HepG2 (cell line): ENCODE results near the gene JPH4. TPM values are rescaled to one million over a fixed set of nuclear protein-coding genes. Genes with fewer than 3 reads are reported as not detected.
A peak's percentile ranks its signal among the peaks of the same experiment; 100 is the strongest.

Experiments
- ARNTL ChIP-seq: sonication (generic); formaldehyde crosslinking; IDR thresholded peaks from 2 replicates; pipeline ENCODE4 v1.4.0; 2020; ENCODE audit warnings: mild to moderate bottlenecking, missing genetic modification reagents
- CHD2 ChIP-seq: IDR thresholded peaks from 2 replicates; pipeline ENCODE4 v1.6.1; 2011; ENCODE audit warnings: low read depth, low read length, improper control_type of control experiment
- DNMT1 ChIP-seq: sonication (generic); formaldehyde crosslinking; IDR thresholded peaks from 2 replicates; pipeline ENCODE4 v1.5.1; 2020; ENCODE audit warnings: mild to moderate bottlenecking, missing genetic modification reagents
- ELF3 ChIP-seq: IDR thresholded peaks from 2 replicates; pipeline ENCODE4 v1.6.1; 2016; ENCODE audit warnings: missing genetic modification reagents, missing compliant biosample characterization
- FOXK1 ChIP-seq: sonication (generic); formaldehyde crosslinking; IDR thresholded peaks from 2 replicates; pipeline ENCODE4 v1.4.0; 2020; ENCODE audit warnings: low read depth, missing genetic modification reagents, borderline replicate concordance
- KDM3A ChIP-seq: IDR thresholded peaks from 2 replicates; pipeline ENCODE4 v1.6.1; 2018; ENCODE audit warnings: low read depth, missing compliant biosample characterization
- MLLT10 ChIP-seq: sonication (generic); formaldehyde crosslinking; IDR thresholded peaks from 2 replicates; pipeline ENCODE4 v1.4.0; 2020; ENCODE audit warnings: missing genetic modification reagents
- RAD21 ChIP-seq: fragments of 450-650 bp; formaldehyde crosslinking; IDR thresholded peaks from 2 replicates; pipeline ENCODE4 v1.5.0; 2020; ENCODE audit warnings: mild to moderate bottlenecking
- RORA ChIP-seq: sonication (generic); formaldehyde crosslinking; IDR thresholded peaks from 2 replicates; pipeline ENCODE4 v1.5.0; 2020; ENCODE audit warnings: mild to moderate bottlenecking, missing genetic modification reagents, moderate library complexity
- SNAPC2 ChIP-seq: sonication (generic); formaldehyde crosslinking; IDR thresholded peaks from 2 replicates; pipeline ENCODE4 v1.8.1; 2022; ENCODE audit warnings: mild to moderate bottlenecking, missing genetic modification reagents
- SOX5 ChIP-seq: IDR thresholded peaks from 2 replicates; pipeline ENCODE4 v1.6.1; 2016; ENCODE audit warnings: borderline replicate concordance
- SSRP1 ChIP-seq: IDR thresholded peaks from 2 replicates; pipeline ENCODE4 v1.6.1; 2016; ENCODE audit warnings: control low read depth
- TBX3 ChIP-seq: fragments of 450-650 bp; IDR thresholded peaks from 2 replicates; pipeline ENCODE4 v1.6.1; 2017; ENCODE audit warnings: antibody characterized with exemption, mild to moderate bottlenecking, inconsistent platforms, borderline replicate concordance
- ZFP41 ChIP-seq: sonication (generic); formaldehyde crosslinking; IDR thresholded peaks from 2 replicates; pipeline ENCODE4 v1.4.0; 2020; ENCODE audit warnings: mild to moderate bottlenecking, missing genetic modification reagents, borderline replicate concordance
- ZNF274 ChIP-seq: sonication (generic); formaldehyde crosslinking; IDR thresholded peaks from 2 replicates; pipeline ENCODE4 v1.5.1; 2020; ENCODE audit warnings: mild to moderate bottlenecking, missing genetic modification reagents
- ZNF382 ChIP-seq: sonication (generic); formaldehyde crosslinking; IDR thresholded peaks from 2 replicates; pipeline ENCODE4 v1.5.0; 2020; ENCODE audit warnings: missing genetic modification reagents, mild to moderate bottlenecking, borderline replicate concordance
- ZNF430 ChIP-seq: sonication (generic); formaldehyde crosslinking; IDR thresholded peaks from 2 replicates; pipeline ENCODE4 v1.9.0; 2021; ENCODE audit warnings: mild to moderate bottlenecking, missing genetic modification reagents
- ZNF883 ChIP-seq: sonication (generic); formaldehyde crosslinking; IDR thresholded peaks from 2 replicates; pipeline ENCODE4 v1.5.1; 2020; ENCODE audit warnings: mild to moderate bottlenecking, missing genetic modification reagents; ENCODE audit errors: not compliant biosample characterization
- polyA plus RNA-seq, 8 experiments: library from polyadenylated mRNA; depleted of rRNA in 3 of 8; stranded (reverse) in 7 of 8; unstranded in 1 of 8; fragments of >200 nt; fragmentation: Illumina TruSeq in 4 of 8; extraction: Trizol in 4 of 8; gene quantifications; 2 replicates each; pipeline versions ENCODE4 v1.2.1 to v1.2.3, GENCODE V29; 2011 to 2016; ENCODE audit warnings: low read depth in 4 of 8, missing spikeins in 1 of 8, mixed read lengths in 1 of 8; ENCODE audit not compliant: insufficient read depth in 1 of 8
- total RNA-seq, 5 experiments: library from RNA; depleted of rRNA; stranded (reverse); fragments of >200 nt; fragmentation: Illumina TruSeq; extraction: Trizol; gene quantifications; 2 replicates each; pipeline ENCODE4 v1.2.3, GENCODE V29; 2016; ENCODE audit warnings: low read depth in 1 of 5
- TF ChIP-seq, protein P1 (sequence below): sonication (generic); formaldehyde crosslinking; conservative IDR thresholded peaks from 2 replicates; pipeline ENCODE4 v1.4.0; 2020; ENCODE audit warnings: missing genetic modification reagents
- TF ChIP-seq, protein P2 (sequence below): IDR thresholded peaks from 2 replicates; pipeline ENCODE4 v1.6.1; 2018; ENCODE audit warnings: missing genetic modification reagents, mild to moderate bottlenecking, missing compliant biosample characterization
- TF ChIP-seq, protein P3 (sequence below): sonication (generic); formaldehyde crosslinking; IDR thresholded peaks from 2 replicates; pipeline ENCODE4 v1.5.1; 2020; ENCODE audit warnings: mild to moderate bottlenecking, missing genetic modification reagents, borderline replicate concordance
- TF ChIP-seq, protein P4 (sequence below): IDR thresholded peaks from 2 replicates; pipeline ENCODE4 v1.6.1; 2016; ENCODE audit warnings: missing genetic modification reagents, missing compliant biosample characterization

The JPH4 gene
- total and polyA plus RNA-seq, 2 of the 13 experiments (the other 11 are each of a cell fraction or from before 2014, with no cell fraction given) = 0.08 to 0.22 TPM

DNA sequence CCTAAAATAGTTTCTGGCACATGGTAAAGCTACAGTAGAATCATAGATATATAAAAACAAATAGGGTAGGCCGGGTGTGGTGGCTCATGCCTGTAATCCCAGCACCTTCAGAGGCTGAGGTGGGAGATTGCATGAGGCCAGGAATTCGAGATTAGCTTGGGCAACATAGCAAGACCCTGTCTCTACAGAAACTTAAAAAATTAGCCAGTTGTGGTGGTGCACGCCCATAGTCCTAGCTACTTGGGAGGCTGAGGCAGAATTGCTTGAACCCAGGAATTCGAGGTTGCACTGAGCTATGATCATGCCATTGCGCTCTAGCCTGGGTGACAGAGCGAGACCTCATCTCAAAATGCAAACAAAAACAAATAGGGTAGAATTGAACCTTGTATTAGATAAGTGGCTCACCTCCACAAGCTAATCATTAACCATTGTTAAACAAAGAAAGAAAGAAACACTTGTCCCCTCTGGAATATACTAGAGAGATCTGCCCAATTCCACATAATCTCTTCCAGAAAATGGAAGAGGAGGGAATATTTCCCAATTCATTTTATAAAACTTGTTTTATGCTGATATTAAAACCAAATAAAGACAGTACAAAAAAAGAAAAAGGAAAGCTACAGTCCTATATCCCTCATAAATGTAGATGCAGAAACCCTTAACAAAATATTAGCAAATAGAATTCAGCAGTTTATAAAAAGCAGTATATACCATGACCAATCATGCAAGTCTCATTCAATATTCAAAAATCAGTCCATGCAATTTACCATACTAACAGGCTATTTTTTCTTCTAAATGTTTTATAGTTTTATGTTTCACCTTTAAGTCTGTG, 34.9 kb upstream of the JPH4 start (continued):
- TF ChIP-seq, protein P1, sequence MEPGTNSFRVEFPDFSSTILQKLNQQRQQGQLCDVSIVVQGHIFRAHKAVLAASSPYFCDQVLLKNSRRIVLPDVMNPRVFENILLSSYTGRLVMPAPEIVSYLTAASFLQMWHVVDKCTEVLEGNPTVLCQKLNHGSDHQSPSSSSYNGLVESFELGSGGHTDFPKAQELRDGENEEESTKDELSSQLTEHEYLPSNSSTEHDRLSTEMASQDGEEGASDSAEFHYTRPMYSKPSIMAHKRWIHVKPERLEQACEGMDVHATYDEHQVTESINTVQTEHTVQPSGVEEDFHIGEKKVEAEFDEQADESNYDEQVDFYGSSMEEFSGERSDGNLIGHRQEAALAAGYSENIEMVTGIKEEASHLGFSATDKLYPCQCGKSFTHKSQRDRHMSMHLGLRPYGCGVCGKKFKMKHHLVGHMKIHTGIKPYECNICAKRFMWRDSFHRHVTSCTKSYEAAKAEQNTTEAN (CRISPR knock-in tag) = peak; percentile 42; the same call in 1 of the 2 replicates
- TF ChIP-seq CHD2 = no peak
- no peak for TF ChIP-seq ZNF883 (CRISPR knock-in tag)
- TF ChIP-seq ZNF430 = peak; percentile 47; the same call in 1 of the 2 replicates
- TF ChIP-seq, protein P2, sequence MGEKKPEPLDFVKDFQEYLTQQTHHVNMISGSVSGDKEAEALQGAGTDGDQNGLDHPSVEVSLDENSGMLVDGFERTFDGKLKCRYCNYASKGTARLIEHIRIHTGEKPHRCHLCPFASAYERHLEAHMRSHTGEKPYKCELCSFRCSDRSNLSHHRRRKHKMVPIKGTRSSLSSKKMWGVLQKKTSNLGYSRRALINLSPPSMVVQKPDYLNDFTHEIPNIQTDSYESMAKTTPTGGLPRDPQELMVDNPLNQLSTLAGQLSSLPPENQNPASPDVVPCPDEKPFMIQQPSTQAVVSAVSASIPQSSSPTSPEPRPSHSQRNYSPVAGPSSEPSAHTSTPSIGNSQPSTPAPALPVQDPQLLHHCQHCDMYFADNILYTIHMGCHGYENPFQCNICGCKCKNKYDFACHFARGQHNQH (CRISPR knock-in tag) = peak; percentile 96; the same call in 1 of the 2 replicates
- TF ChIP-seq KDM3A (CRISPR knock-in tag) = peak; percentile 82
- TF ChIP-seq ZFP41 = 0 out of 2 replicates have a peak, but pooled peaks have one; percentile 24
- TF ChIP-seq MLLT10 (CRISPR knock-in tag) = no peak
- TF ChIP-seq SOX5 (CRISPR knock-in tag) = peak; percentile 92
- TF ChIP-seq RORA (CRISPR knock-in tag) = no peak
- TF ChIP-seq SNAPC2 (CRISPR knock-in tag) = 0 out of 2 replicates have a peak, but pooled peaks have one; percentile 64
- no peak for TF ChIP-seq ARNTL
- TF ChIP-seq ZNF382 = no peak
- TF ChIP-seq, protein P3, sequence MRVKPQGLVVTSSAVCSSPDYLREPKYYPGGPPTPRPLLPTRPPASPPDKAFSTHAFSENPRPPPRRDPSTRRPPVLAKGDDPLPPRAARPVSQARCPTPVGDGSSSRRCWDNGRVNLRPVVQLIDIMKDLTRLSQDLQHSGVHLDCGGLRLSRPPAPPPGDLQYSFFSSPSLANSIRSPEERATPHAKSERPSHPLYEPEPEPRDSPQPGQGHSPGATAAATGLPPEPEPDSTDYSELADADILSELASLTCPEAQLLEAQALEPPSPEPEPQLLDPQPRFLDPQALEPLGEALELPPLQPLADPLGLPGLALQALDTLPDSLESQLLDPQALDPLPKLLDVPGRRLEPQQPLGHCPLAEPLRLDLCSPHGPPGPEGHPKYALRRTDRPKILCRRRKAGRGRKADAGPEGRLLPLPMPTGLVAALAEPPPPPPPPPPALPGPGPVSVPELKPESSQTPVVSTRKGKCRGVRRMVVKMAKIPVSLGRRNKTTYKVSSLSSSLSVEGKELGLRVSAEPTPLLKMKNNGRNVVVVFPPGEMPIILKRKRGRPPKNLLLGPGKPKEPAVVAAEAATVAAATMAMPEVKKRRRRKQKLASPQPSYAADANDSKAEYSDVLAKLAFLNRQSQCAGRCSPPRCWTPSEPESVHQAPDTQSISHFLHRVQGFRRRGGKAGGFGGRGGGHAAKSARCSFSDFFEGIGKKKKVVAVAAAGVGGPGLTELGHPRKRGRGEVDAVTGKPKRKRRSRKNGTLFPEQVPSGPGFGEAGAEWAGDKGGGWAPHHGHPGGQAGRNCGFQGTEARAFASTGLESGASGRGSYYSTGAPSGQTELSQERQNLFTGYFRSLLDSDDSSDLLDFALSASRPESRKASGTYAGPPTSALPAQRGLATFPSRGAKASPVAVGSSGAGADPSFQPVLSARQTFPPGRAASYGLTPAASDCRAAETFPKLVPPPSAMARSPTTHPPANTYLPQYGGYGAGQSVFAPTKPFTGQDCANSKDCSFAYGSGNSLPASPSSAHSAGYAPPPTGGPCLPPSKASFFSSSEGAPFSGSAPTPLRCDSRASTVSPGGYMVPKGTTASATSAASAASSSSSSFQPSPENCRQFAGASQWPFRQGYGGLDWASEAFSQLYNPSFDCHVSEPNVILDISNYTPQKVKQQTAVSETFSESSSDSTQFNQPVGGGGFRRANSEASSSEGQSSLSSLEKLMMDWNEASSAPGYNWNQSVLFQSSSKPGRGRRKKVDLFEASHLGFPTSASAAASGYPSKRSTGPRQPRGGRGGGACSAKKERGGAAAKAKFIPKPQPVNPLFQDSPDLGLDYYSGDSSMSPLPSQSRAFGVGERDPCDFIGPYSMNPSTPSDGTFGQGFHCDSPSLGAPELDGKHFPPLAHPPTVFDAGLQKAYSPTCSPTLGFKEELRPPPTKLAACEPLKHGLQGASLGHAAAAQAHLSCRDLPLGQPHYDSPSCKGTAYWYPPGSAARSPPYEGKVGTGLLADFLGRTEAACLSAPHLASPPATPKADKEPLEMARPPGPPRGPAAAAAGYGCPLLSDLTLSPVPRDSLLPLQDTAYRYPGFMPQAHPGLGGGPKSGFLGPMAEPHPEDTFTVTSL (CRISPR knock-in tag) = no peak
- TF ChIP-seq RAD21 = no peak; the same call in 1 of the 2 replicates
- TF ChIP-seq FOXK1 (CRISPR knock-in tag) = peak; percentile 85; the same call in 1 of the 2 replicates
- TF ChIP-seq, protein P4, sequence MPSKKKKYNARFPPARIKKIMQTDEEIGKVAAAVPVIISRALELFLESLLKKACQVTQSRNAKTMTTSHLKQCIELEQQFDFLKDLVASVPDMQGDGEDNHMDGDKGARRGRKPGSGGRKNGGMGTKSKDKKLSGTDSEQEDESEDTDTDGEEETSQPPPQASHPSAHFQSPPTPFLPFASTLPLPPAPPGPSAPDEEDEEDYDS (CRISPR knock-in tag) = peak; percentile 87
- TF ChIP-seq TBX3 = peak; percentile 63; the same call in 1 of the 2 replicates
- TF ChIP-seq ELF3 (CRISPR knock-in tag) = peak; percentile 74
- no peak for TF ChIP-seq DNMT1 (CRISPR knock-in tag)
- 0 out of 2 replicates have a peak, but pooled peaks have one; percentile 55 for TF ChIP-seq ZNF274 (CRISPR knock-in tag)
- TF ChIP-seq SSRP1 (CRISPR knock-in tag) = peak; percentile 99
